ENCODE data around the gene LEKR1.

DNA sequence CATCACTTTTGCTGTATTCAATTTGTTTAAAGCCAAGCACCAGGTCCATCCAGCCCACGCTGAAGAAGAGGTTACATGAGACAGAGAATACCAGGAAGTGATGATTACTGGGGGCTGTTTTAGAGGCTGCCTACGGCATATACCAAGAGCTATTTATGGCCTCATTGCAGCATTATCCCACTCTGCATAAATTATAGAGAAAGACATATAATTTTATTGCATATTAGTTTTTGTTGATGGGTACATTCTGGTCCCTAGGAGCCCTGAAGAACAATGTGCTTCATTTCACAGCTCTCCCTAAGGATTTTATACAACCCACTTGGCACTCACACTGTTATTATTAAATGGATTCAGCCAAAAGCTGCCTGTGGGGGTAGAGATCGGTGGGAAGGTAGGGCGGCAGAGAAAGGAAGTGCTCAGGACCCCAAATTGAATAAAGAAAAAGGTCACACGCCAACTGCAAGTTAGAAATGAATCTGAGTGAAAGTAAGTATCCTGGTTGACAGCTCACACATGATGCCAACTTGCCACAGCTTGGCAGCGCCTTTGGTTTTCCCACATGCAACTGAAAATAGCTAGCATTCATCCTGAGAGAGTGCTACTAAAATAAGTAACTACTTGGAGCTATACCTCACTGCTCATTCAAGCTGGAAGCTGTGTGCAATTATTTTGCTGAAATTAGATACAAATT, 260.1 kb downstream of the LEKR1 start:
- TF ChIP-seq, protein P1, sequence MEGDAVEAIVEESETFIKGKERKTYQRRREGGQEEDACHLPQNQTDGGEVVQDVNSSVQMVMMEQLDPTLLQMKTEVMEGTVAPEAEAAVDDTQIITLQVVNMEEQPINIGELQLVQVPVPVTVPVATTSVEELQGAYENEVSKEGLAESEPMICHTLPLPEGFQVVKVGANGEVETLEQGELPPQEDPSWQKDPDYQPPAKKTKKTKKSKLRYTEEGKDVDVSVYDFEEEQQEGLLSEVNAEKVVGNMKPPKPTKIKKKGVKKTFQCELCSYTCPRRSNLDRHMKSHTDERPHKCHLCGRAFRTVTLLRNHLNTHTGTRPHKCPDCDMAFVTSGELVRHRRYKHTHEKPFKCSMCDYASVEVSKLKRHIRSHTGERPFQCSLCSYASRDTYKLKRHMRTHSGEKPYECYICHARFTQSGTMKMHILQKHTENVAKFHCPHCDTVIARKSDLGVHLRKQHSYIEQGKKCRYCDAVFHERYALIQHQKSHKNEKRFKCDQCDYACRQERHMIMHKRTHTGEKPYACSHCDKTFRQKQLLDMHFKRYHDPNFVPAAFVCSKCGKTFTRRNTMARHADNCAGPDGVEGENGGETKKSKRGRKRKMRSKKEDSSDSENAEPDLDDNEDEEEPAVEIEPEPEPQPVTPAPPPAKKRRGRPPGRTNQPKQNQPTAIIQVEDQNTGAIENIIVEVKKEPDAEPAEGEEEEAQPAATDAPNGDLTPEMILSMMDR (IDR thresholded peaks at IDR 0.05), result no peak
- no peak for TF ChIP-seq POLR2A (IDR thresholded peaks at IDR 0.05)
